HepG2 (cell line): ENCODE measurements around the gene FKBP5. TPM values are rescaled to one million over a fixed set of nuclear protein-coding genes. Genes with fewer than 3 reads are reported as not detected.
A peak's percentile ranks its signal among the peaks of the same experiment; 100 is the strongest.

ENCODE experiments used
- ARID4A ChIP-seq: sonication (generic); formaldehyde crosslinking; IDR thresholded peaks from 2 replicates; pipeline ENCODE4 v1.5.0; 2020; ENCODE audit warnings: mild to moderate bottlenecking, missing genetic modification reagents, borderline replicate concordance
- CBX2 ChIP-seq, 2 experiments: fragments of 200-600 bp in 1 of 2; sonication (generic); formaldehyde crosslinking in 1 of 2; IDR thresholded peaks; 2 replicates each; pipeline versions ENCODE4 v1.7.0 to v1.8.1; 2018 to 2022; ENCODE audit warnings: low read depth in 2 of 2, low read length in 1 of 2, mild to moderate bottlenecking in 1 of 2, missing genetic modification reagents in 1 of 2
- CENPBD1 ChIP-seq: sonication (generic); formaldehyde crosslinking; IDR thresholded peaks from 2 replicates; pipeline ENCODE4 v1.8.0; 2022; ENCODE audit warnings: missing genetic modification reagents, low read depth, mild to moderate bottlenecking, borderline replicate concordance
- FOXA1 ChIP-seq, 2 experiments: fragments of 450-650 bp in 1 of 2; sonication (generic) in 1 of 2; formaldehyde crosslinking in 1 of 2; IDR thresholded peaks; 2 replicates each; pipeline versions ENCODE4 v1.4.0 to v1.6.1; 2016 to 2020; ENCODE audit warnings: missing genetic modification reagents in 1 of 2
- GFI1 ChIP-seq: sonication (generic); formaldehyde crosslinking; IDR thresholded peaks from 2 replicates; pipeline ENCODE4 v1.5.0; 2020; ENCODE audit warnings: missing genetic modification reagents, mild to moderate bottlenecking, borderline replicate concordance
- HDAC6 ChIP-seq: fragments of 200-600 bp; sonication (generic); IDR thresholded peaks from 2 replicates; pipeline ENCODE4 v1.7.0; 2017; ENCODE audit warnings: mild to moderate bottlenecking, antibody characterized with exemption, low read length, low read depth
- JARID2 ChIP-seq: sonication (generic); formaldehyde crosslinking; IDR thresholded peaks from 2 replicates; pipeline ENCODE4 v1.8.1; 2023; ENCODE audit warnings: missing genetic modification reagents, inconsistent platforms; ENCODE audit not compliant: insufficient replicate concordance
- JUND ChIP-seq: sonication (generic); formaldehyde crosslinking; IDR thresholded peaks from 2 replicates; pipeline ENCODE4 v1.8.0; 2022; ENCODE audit warnings: mild to moderate bottlenecking, missing genetic modification reagents
- MTA1 ChIP-seq: sonication (generic); formaldehyde crosslinking; IDR thresholded peaks from 2 replicates; pipeline ENCODE4 v1.4.0; 2020; ENCODE audit warnings: missing genetic modification reagents, mild to moderate bottlenecking, borderline replicate concordance
- MTA3 ChIP-seq: sonication (generic); formaldehyde crosslinking; IDR thresholded peaks from 2 replicates; pipeline ENCODE4 v1.4.0; 2020; ENCODE audit warnings: missing genetic modification reagents
- MXD4 ChIP-seq: IDR thresholded peaks from 2 replicates; pipeline ENCODE4 v1.6.1; 2016; ENCODE audit warnings: mild to moderate bottlenecking, missing biosample characterization, missing genetic modification reagents
- PRDM4 ChIP-seq: sonication (generic); formaldehyde crosslinking; IDR thresholded peaks from 2 replicates; pipeline ENCODE4 v1.9.0; 2021; ENCODE audit warnings: missing genetic modification reagents, borderline replicate concordance
- PRMT3 ChIP-seq: sonication (generic); formaldehyde crosslinking; IDR thresholded peaks from 2 replicates; pipeline ENCODE4 v1.8.1; 2022; ENCODE audit warnings: low read depth, mild to moderate bottlenecking, moderate library complexity, missing genetic modification reagents, borderline replicate concordance
- RAD51 ChIP-seq: fragments of 450-650 bp; IDR thresholded peaks from 2 replicates; pipeline ENCODE4 v1.6.1; 2016; ENCODE audit warnings: borderline replicate concordance
- SAFB2 ChIP-seq: sonication (generic); formaldehyde crosslinking; IDR thresholded peaks from 2 replicates; pipeline ENCODE4 v1.5.1; 2020; ENCODE audit warnings: missing genetic modification reagents, low read depth, mild to moderate bottlenecking, borderline replicate concordance
- SIX4 ChIP-seq: sonication (generic); formaldehyde crosslinking; IDR thresholded peaks from 2 replicates; pipeline ENCODE4 v1.4.0; 2020; ENCODE audit warnings: missing genetic modification reagents
- TBP ChIP-seq: sonication (generic); formaldehyde crosslinking; IDR thresholded peaks from 2 replicates; pipeline ENCODE4 v1.5.0; 2020; ENCODE audit warnings: missing genetic modification reagents
- TMF1 ChIP-seq: sonication (generic); formaldehyde crosslinking; IDR thresholded peaks from 2 replicates; pipeline ENCODE4 v1.8.1; 2022; ENCODE audit warnings: low read depth, missing genetic modification reagents
- ZFP37 ChIP-seq: sonication (generic); formaldehyde crosslinking; IDR thresholded peaks from 2 replicates; pipeline ENCODE4 v1.4.0; 2020; ENCODE audit warnings: missing genetic modification reagents, borderline replicate concordance
- ZKSCAN5 ChIP-seq: sonication (generic); formaldehyde crosslinking; IDR thresholded peaks from 2 replicates; pipeline ENCODE4 v1.5.1; 2020; ENCODE audit warnings: mild to moderate bottlenecking, missing genetic modification reagents
- ZNF331 ChIP-seq: sonication (generic); formaldehyde crosslinking; IDR thresholded peaks from 2 replicates; pipeline ENCODE4 v1.4.0; 2020; ENCODE audit warnings: missing genetic modification reagents
- ZNF850 ChIP-seq: sonication (generic); formaldehyde crosslinking; conservative IDR thresholded peaks from 2 replicates; pipeline ENCODE4 v1.9.0; 2021; ENCODE audit warnings: mild to moderate bottlenecking, missing genetic modification reagents
- polyA plus RNA-seq, 8 experiments: library from polyadenylated mRNA; depleted of rRNA in 3 of 8; stranded (reverse) in 7 of 8; unstranded in 1 of 8; fragments of >200 nt; fragmentation: Illumina TruSeq in 4 of 8; extraction: Trizol in 4 of 8; gene quantifications; 2 replicates each; pipeline versions ENCODE4 v1.2.1 to v1.2.3, GENCODE V29; 2011 to 2016; ENCODE audit warnings: low read depth in 4 of 8, missing spikeins in 1 of 8, mixed read lengths in 1 of 8; ENCODE audit not compliant: insufficient read depth in 1 of 8
- total RNA-seq, 5 experiments: library from RNA; depleted of rRNA; stranded (reverse); fragments of >200 nt; fragmentation: Illumina TruSeq; extraction: Trizol; gene quantifications; 2 replicates each; pipeline ENCODE4 v1.2.3, GENCODE V29; 2016; ENCODE audit warnings: low read depth in 1 of 5

Gene FKBP5
- total and polyA plus RNA-seq, 2 of the 13 experiments (the other 11 are each of a cell fraction or from before 2014, with no cell fraction given): 8.0 to 17.4 TPM

GRCh38 chr6:35731736-35732532, 43.2 kb upstream of the FKBP5 start (continued):
- TF ChIP-seq HDAC6 (no peak), JUND (no peak; the same call in 1 of the 2 replicates), TMF1 (CRISPR knock-in tag) (peak; percentile 13; the same call in 1 of the 2 replicates), PRDM4 (no peak), ZFP37 (no peak; the same call in 1 of the 2 replicates), JARID2 (no peak), CENPBD1 (CRISPR knock-in tag) (no peak), SAFB2 (CRISPR knock-in tag) (0 out of 2 replicates have a peak, but pooled peaks have one; percentile 73), ZNF850 (no peak), MXD4 (CRISPR knock-in tag) (peak; percentile 82), ARID4A (CRISPR knock-in tag) (peak; percentile 87), MTA3 (CRISPR knock-in tag) (no peak), PRMT3 (0 out of 2 replicates have a peak, but pooled peaks have one; percentile 24), MTA1 (CRISPR knock-in tag) (peak; percentile 90; the same call in 1 of the 2 replicates), RAD51 (no peak), ZKSCAN5 (no peak), ZNF331 (CRISPR knock-in tag) (0 out of 2 replicates have a peak, but pooled peaks have one; percentile 11), GFI1 (CRISPR knock-in tag) (peak; percentile 37), CBX2 (IDR thresholded peaks at IDR 0.05; ENCODE audit: low read depth, low read length) (no peak), CBX2 (CRISPR knock-in tag; IDR thresholded peaks at IDR 0.05; ENCODE audit: low read depth) (no peak), SIX4 (CRISPR knock-in tag) (peak; percentile 37; the same call in 1 of the 2 replicates), FOXA1 (IDR thresholded peaks at IDR 0.05) (no peak), FOXA1 (CRISPR knock-in tag; IDR thresholded peaks at IDR 0.05) (peak; percentile 87), TBP (no peak)
